Measurements from ENCODE around the gene GLIS1.

GRCh38 chr1:53783056-53783455 lies 44.1 kb upstream of the GLIS1 start:
- TF ChIP-seq CTCF (IDR thresholded peaks at IDR 0.05) (no peak), POLR2A (IDR thresholded peaks at IDR 0.05) (no peak)

Measured in heart left ventricle (tissue), 13 donors.